ENCODE results near the gene KLHDC2.
"Not testable (repeated sequence)": the region's sequence is repeated elsewhere in the genome, so short reads cannot be mapped to it uniquely, and the experiment has no call there.

KLHDC2 gene

DNA sequence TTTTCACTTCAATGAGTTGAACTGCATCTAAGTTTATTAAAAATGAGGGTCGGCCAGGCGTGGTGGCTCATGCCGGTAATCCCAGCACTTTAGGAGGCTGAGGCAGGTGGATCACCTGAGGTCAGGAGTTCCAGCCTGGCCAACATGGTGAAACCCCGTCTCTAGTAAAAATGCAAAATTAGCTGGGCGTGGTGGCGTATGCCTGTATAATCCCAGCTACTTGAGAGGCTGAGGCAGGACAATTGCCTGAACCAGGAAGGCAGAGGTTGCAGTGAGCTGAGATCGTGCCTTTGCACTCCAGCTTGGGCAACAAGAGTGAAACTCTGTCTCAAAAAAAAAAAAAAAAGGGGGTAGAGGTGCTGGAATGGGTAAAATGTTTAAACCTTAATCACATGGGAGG is 13.1 kb downstream of the KLHDC2 start:
- DNase-seq: not testable (repeated sequence)

DNA sequence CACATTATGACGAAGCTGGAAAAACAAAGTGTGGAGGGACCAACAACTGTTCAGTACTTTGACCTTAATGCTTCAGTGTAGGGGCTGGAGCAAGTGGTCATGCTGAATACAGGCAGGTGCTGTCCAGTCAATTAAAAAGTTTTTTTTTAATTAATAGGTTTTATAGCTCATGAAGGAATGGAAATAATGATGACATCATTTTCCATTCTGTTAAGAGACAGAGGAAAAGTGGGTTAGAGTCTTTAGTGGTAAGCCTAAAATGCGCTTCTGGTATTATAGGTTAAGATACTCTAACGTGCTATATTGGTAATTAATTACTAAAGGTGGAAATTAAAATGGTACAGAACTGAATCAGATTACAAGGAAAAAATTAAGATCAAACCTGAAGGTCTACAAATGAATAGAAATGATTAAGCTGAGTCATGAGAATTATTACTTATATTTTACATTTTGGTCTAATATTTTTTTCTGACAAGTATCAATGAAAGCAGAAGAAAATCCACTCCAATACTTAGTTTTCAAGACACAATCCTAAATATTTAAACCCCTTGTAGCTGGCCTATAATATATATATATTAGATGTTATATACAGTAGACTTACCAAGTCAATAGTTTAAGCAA is 15.6 kb downstream of the KLHDC2 start:
- no peak for DNase-seq

DNA sequence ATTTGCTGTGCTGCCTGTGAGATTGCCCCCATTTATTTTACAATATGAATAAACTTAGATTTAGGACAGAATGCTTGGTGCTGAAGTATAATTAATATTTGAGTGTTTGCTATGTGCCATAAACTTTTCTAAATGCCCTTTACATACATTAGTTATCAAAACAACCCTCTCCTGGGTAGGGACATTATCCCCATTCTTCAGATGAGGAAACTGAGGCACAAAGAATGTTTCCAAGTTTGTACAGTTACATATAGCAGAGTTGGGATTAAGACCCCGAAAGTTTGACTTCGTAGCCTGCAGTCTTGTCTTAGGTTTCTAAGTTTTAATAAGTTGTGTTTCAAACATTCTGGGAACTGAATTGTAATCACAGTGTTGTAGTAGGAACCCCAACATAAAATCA is 18.4 kb downstream of the KLHDC2 start:
- DNase-seq: no peak

DNA sequence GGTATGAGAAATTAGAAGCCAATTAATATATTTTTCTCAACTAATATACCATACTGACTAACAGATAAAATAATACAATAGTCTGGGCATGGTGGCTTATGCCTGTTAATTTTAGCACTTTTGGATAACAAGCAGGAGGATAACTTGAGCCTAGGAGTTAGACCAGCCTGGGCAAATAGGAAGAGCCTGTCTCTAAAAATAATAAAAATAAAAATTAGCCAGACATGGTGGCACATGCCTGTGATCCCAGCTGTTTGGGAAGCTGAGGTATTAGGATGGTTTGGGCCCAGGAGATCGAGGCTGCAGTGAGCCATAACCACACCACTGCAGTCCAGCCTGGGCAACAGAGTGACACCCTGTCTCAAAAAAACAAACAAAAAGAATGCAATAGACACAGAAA is 24.7 kb downstream of the KLHDC2 start:
- no peak for DNase-seq

DNA sequence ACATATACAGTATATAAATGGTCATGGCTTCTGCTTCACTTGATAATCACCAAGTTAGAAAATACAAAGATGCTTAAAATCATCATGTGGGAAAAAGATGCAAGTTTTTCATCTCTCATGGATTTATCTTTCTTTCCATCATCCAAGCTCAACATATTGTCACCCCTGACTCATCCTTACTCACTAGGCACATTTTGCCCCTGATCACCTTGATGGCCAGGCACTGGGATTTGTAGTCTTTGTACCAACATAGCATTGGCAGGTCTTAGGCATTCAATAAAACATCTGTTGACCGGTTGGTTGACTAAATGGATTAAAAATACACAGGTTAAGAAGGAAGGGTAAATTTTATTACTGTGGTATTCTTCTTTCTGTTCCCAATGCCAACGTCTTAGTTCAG is 28.1 kb downstream of the KLHDC2 start:
- no peak for DNase-seq

DNA sequence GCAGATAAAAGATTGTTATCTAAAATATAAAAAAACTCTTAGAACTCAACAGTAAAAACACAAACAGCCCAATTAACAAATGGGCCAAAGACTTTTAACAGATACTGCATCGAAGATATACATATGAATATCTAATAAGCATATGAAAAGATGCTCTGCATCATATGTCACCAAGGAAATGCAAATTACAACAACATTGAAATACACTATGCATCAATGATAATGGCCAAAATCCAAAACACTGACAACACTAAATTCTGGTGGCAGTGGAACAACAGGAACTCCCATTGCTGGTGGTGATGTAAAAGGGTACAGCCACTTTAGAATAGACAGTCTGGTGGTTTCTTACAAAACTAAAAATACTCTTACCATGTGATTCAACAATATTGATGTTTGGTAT is 40.8 kb downstream of the KLHDC2 start:
- no peak for DNase-seq

DNA sequence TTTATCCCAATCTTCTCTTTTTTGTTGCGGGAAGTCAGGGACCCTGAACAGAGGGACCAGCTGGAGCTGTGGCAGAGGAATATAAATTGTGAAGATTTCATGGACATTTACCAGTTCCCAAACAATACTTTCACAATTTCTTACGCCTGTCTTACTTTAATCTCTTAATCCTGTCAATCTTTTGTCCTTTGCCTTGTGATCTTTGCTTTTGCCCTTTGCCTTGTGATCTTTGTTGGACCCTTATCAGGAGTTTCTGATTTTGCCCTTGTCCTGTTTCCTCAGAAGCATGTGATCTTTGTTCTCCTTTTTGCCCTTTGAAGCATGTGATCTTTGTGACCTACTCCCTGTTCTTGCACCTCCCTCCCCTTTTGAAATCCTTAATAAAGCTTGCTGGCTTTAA is 48.2 kb downstream of the KLHDC2 start:
- not testable (repeated sequence) for DNase-seq

DNA sequence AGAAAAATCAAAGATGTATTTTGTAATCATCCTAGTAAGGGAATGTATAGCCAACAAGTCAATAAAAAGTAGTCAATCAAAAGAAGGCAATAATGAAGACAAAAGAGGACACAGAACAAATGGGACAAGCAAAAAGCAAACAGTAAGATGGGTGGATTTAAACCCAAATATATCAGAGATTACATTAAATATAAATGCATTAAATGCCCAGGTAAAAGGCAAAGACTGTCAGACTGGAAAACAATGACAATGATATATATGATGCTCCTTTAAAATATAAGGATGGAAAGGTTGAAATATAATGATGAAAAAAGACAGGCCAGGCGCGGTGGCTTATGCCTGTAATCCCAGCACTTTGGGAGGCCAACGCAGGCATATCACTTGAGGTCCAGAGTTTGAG is 48.9 kb downstream of the KLHDC2 start:
- no peak for DNase-seq

DNA sequence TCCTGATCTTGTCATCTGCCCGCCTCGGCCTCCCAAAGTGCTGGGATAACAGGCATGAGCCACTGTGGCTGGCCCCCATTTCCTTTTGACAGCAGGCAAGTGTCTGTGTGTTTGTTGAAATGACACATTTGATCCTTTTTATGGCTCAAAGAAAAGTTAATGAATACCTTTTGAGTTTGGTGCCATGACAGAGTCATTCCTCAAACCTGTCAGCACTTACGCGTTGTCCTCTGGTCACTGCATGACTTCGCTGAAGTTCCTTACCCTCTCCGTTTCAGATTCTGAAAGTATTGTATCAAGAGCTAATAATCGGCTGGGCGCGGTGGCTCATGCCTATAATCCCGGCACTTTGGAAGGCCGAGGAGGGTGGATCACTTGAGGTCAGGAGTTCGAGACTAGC is 52.2 kb downstream of the KLHDC2 start:
- DNase-seq: no peak

DNA sequence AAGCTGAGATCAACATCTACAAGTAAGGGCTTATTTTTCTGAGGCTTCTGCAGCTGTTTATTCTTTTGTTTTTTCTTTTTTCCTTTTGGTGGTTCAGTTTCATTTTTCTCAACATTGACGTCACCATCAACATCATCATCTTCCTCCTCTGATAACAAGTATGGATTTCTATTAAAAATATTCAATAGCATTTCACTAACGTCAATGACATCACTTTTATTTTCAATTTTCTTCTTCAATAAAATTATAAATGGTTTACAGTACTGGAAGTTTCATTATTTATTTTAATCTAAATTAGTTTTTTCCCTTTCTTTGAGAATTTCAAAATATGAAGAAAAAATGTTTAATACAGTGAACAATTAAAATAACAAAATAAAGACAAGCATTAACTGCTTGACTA is 60.7 kb downstream of the KLHDC2 start:
- no peak for DNase-seq
